C4-2B (cell line): ENCODE measurements around the gene NPAS3.

Experiments
- CTCF ChIP-seq: fragments of 450-650 bp; conservative IDR thresholded peaks from 2 replicates; pipeline ENCODE4 v1.5.1; 2017; ENCODE audit warnings: mild to moderate bottlenecking
- ZFX ChIP-seq: fragments of 450-650 bp; IDR thresholded peaks from 2 replicates; pipeline ENCODE4 v1.6.1; 2017

GRCh38 chr14:33484264-33484663 is 545.6 kb downstream of the NPAS3 start:
- TF ChIP-seq CTCF = no peak
- TF ChIP-seq ZFX = no peak
